ENCODE measurements around the gene LRCOL1. TPM values are rescaled to one million over a fixed set of nuclear protein-coding genes. Genes with fewer than 3 reads are reported as not detected.

LRCOL1 gene
- total RNA-seq, 2 experiments from 2014 or later = not detected

DNA sequence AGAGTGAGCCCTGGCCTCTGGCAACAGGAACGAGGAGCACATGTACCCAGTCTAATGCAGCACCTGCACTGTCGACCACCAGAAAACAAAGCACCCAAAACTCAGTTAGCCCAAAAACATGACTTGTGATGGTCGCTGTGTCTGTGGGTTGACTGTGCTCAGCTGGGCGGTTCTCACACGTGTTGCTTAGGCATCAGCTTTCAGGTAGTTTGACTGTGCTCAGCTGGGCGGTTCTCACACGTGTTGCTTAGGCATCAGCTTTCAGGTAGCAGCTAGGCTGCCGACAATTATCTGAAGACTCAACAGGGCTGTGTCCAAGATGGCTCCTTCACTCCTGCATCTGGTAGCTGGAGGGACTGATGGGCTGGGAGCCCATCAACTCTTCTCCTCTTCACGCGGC, 1.2 kb upstream of the LRCOL1 start:
- CTCF ChIA-PET = interaction anchor here (1.2 kb wide), 1 partner anchor 198 kb away, joined by 3 read pairs; no protein-coding TSS in a partner anchor
- Mint-ChIP-seq H3K27me3 (ENCODE audit: low read depth) (peaks cover 49% of the 10 kb centered on the region), H3K36me3 (ENCODE audit: low read depth) (no peaks in the 10 kb centered on the region), H3K4me3 (no peak overlapping the region), H3K4me1 (ENCODE audit: low read depth) (peaks cover 9% of the 10 kb centered on the region), H3K27ac (no peak overlapping the region), H3K9me3 (peaks cover 9% of the 10 kb centered on the region)
- no peak for DNase-seq
- intact Hi-C loops (cut with micrococcal nuclease) = no loop called here

DNA sequence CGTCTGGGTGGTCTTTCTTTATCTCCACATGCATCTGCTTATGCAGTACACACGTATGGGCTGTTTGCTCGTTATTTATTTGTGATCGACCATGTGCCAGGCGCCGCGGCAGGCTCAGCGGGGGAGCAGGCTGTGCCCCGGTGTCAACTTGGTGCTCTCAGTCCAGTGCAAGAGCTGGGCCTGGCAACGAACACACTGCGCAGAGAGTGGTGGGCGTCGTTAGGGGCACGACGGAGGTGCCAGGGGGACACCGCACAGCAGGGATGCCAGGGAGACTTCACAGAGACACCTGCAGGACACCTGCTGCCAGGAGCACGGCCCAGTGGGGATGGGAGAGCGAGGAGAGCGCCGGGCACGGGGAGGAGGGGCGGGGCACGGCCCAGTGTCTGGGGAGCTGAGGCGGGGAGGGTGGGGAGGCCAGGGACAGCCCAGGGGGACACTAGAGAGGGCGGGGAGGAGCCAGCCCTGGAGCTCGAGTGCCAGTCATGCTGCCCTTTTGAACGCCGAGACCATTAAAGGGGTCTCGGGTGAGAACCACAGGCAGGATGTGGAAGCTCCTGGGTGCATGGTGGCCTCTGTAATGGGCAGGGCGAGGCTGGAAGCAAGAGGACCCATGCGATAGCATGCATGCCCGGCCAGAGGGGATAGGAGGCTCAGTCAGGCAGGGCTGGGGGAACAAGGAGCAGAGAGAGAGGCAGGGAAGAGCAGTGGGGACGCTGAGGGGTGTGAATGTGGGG, 652 bp upstream of the LRCOL1 start:
- Mint-ChIP-seq H3K9me3 (peaks cover 7% of the 10 kb centered on the region), H3K4me3 (no peak overlapping the region), H3K27me3 (ENCODE audit: low read depth) (peaks cover 51% of the 10 kb centered on the region), H3K36me3 (ENCODE audit: low read depth) (no peaks in the 10 kb centered on the region), H3K4me1 (ENCODE audit: low read depth) (peaks cover 9% of the 10 kb centered on the region), H3K27ac (no peak overlapping the region)
- intact Hi-C loops (cut with micrococcal nuclease) = no loop called here
- DNase-seq = no peak
- CTCF ChIA-PET = interaction anchor here (0.8 to 1.8 kb wide), 2 partner anchors 11 to 220 kb away, joined by 3 to 5 read pairs; no protein-coding TSS in a partner anchor

DNA sequence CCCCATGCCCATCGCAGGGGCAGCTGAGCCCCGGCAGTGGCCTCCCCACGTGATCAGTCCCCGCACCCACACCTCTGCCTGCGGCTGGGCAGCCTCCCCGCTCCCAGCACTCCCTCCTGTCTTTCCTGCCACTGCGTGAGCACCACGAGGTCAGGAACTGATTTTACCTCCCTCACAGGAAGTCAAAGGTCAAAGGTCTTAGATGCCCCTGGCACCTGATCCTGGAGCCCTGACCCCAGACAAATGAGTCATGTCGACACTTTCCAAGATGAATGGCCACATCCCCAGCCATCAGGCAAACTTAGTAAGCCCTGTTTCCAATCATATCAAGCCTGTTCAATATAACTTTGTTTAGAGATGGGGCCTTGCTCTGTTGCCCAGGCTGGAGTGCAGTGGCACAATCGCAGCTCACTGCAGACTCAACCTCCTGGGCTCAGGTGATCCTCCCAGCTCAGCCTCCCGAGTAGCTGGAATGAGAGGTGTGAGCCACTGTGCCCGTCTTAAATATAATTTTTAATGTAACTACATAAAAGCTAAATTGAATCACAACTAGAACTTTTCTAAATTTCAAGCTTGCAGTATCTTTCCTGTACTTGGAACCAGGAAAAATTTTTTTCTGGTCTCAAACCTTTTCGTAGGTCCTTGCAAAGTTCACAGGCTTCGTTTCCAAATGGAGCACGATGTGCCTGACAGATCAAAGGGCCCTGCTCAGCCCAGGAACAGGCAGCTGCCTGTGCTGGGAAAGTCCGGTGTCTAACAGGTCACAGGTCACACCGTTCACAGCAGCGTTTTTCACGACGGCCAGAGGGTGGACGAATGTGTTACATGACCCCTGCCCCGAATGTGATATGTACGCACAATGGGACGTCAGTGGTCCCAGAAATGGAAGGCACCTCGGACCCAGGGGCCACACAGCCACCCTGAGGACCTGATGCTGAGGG, 1.9 kb downstream of the LRCOL1 start:
- CTCF ChIA-PET = interaction anchor here (1.5 kb wide), 1 partner anchor 193 kb away, joined by 3 read pairs; no protein-coding TSS in a partner anchor
- Mint-ChIP-seq H3K27ac (no peak overlapping the region), H3K4me3 (no peak overlapping the region), H3K36me3 (ENCODE audit: low read depth) (no peaks in the 10 kb centered on the region), H3K9me3 (peaks cover 7% of the 10 kb centered on the region), H3K4me1 (ENCODE audit: low read depth) (peaks cover 8% of the 10 kb centered on the region), H3K27me3 (ENCODE audit: low read depth) (peaks cover 57% of the 10 kb centered on the region)
- DNase-seq = no peak
- intact Hi-C loops (cut with micrococcal nuclease) = no loop called here

DNA sequence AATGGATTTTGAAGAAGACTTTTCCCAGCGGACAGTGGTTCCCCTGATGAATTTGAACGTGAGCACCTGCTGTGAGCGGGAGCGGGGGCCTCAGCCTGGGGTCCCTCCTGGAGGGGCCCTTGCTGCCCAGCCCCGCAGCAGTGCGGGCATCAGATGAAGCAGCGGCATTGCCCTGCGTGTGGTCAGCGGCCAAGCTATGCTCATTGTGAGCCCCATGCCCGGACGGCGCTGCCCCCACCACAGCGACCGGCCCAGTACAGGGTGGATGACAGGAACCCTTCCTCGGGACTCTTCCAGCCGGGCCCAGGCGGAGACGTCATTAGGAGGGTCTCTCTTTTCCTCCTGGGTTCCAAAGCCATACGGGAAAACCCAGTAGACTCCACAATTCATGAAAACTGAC, 3.5 kb downstream of the LRCOL1 start:
- Mint-ChIP-seq H3K9me3 (peaks cover 7% of the 10 kb centered on the region), H3K27me3 (ENCODE audit: low read depth) (peaks cover 69% of the 10 kb centered on the region), H3K36me3 (ENCODE audit: low read depth) (no peaks in the 10 kb centered on the region), H3K4me3 (no peak overlapping the region), H3K27ac (no peak overlapping the region), H3K4me1 (ENCODE audit: low read depth) (peaks cover 14% of the 10 kb centered on the region)
- intact Hi-C loops (cut with micrococcal nuclease) = no loop called here
- CTCF ChIA-PET = no interaction called here
- no peak for DNase-seq

DNA sequence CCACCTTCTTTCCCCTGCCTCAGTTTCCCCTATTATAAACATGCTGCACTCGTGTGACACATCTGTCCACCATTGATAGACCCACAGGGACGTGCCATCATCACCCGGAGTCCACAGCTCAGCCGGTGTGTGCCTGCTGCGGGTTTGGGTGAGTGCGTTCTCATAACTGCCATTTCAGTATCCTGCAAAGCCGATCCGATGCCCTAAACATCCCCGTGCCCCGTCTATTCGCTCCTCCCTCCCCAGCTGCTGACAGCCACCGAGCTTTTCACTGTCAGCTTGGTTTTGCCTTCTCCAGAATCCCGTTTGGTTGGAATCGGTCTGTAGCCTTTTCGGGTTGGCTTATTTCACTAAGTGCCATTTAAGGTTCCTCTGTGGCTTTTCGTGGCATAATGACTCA, 3.9 kb downstream of the LRCOL1 start:
- Mint-ChIP-seq H3K4me1 (ENCODE audit: low read depth) (peaks cover 14% of the 10 kb centered on the region), H3K27ac (no peak overlapping the region), H3K9me3 (peaks cover 5% of the 10 kb centered on the region), H3K36me3 (ENCODE audit: low read depth) (no peaks in the 10 kb centered on the region), H3K4me3 (no peak overlapping the region), H3K27me3 (ENCODE audit: low read depth) (peaks cover 72% of the 10 kb centered on the region)
- no peak for DNase-seq
- intact Hi-C loops (cut with micrococcal nuclease) = no loop called here
- CTCF ChIA-PET = no interaction called here

DNA sequence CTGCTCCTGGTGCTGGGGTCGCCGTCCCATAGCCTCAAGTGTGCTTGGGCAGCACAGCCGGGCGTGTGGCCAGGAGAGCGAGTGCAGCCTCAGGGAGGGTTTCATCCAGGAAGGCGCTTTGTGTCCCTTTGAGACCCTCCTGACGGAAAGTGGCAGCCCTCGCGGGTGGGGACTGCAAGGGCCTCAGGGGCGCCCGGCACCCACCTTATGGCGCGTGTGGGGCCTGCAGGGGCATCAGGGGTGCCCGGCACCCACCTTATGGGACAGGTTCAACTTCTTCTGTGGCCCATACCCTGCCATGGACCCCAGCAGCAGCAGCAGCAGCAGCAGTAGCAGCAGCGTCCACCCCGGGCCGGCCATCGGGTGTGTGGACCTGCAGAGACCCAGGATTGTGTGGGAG, 4.5 kb downstream of the LRCOL1 start:
- H3K9me3 Mint-ChIP-seq = peaks cover 2% of the 10 kb centered on the region
- peaks cover 16% of the 10 kb centered on the region for H3K4me1 Mint-ChIP-seq (ENCODE audit: low read depth)
- H3K27ac Mint-ChIP-seq = no peak overlapping the region
- no peak for DNase-seq
- H3K27me3 Mint-ChIP-seq (ENCODE audit: low read depth) = peaks cover 71% of the 10 kb centered on the region
- intact Hi-C loops (cut with micrococcal nuclease) = no loop called here
- CTCF ChIA-PET = interaction anchor here (2.9 kb wide), 1 partner anchor 9 kb away, joined by 11 read pairs; no protein-coding TSS in a partner anchor
- no peaks in the 10 kb centered on the region for H3K36me3 Mint-ChIP-seq (ENCODE audit: low read depth)
- no peak overlapping the region for H3K4me3 Mint-ChIP-seq

DNA sequence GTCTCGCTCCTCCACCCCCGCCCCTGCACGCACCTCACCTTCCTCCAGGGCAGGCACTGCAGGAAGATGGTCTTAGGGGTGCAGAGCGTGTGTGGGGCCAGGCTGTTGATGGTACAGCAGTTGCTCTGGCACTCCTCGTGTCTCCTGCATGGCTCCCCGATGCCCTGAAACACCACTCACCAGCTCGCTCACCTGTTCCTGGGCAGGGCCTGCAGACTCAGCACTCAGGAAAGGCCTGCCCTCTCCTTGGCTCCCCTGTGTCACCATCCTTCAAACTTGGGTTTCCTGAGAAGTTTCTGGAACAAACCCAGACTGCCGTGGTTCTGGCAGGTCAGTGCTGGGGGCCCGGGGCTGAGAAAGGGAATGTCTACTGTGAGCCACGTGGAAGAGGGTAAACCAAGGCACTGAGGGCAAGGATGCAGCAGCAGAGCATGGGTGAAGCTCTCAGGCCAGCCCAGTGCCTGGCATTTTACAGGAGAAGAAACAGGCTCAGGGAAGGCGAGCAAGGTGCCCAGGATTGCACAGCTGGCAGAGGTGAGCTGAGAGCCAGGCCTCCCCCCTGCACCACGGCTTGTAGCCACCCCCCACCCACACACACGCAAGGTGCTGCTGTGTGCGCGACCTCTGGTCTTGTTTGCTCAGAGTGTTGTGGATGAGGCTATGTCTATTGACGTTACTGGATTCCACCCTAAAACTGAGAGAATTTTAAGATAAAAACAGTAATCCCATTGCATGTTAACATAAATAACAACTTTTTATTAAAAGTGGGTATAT, 5.5 kb downstream of the LRCOL1 start:
- Mint-ChIP-seq H3K27me3 (ENCODE audit: low read depth) (peaks cover 64% of the 10 kb centered on the region), H3K36me3 (ENCODE audit: low read depth) (no peaks in the 10 kb centered on the region), H3K9me3 (no peaks in the 10 kb centered on the region), H3K4me3 (no peak overlapping the region), H3K4me1 (ENCODE audit: low read depth) (peaks cover 15% of the 10 kb centered on the region), H3K27ac (no peak overlapping the region)
- no peak for DNase-seq
- intact Hi-C loops (cut with micrococcal nuclease) = no loop called here
- CTCF ChIA-PET = interaction anchor here (2.9 kb wide), 1 partner anchor 10 kb away, joined by 11 read pairs; no protein-coding TSS in a partner anchor

DNA sequence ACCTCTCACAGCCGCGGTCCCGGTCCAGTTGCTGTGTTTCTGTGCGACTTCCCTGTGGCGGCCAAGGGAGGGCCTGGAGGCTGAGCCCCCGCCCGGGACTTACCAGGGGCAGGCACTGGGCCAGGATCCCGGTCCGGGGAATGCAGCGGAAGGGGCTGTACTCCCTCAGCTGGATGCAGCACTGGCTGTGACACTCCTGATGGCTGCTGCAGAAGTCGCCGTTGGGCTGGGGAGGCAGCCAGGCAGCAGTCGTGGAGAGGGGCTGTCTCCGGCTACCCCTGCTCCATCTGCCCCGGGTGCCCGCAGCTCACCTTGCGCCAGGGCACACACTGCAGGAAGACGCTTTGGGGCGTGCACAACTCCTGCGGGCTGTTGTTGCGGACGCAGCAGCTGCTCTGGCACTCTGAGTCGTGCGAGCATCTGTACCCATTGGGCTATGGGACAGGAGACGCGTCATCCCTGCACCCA, 6.2 kb downstream of the LRCOL1 start:
- Mint-ChIP-seq H3K27ac (no peak overlapping the region), H3K9me3 (no peaks in the 10 kb centered on the region), H3K36me3 (ENCODE audit: low read depth) (no peaks in the 10 kb centered on the region), H3K4me1 (ENCODE audit: low read depth) (peaks cover 20% of the 10 kb centered on the region), H3K27me3 (ENCODE audit: low read depth) (peaks cover 66% of the 10 kb centered on the region), H3K4me3 (no peak overlapping the region)
- DNase-seq = no peak
- CTCF ChIA-PET = interaction anchor here (2.9 kb wide), 1 partner anchor 11 kb away, joined by 11 read pairs; no protein-coding TSS in a partner anchor
- intact Hi-C loops (cut with micrococcal nuclease) = no loop called here

DNA sequence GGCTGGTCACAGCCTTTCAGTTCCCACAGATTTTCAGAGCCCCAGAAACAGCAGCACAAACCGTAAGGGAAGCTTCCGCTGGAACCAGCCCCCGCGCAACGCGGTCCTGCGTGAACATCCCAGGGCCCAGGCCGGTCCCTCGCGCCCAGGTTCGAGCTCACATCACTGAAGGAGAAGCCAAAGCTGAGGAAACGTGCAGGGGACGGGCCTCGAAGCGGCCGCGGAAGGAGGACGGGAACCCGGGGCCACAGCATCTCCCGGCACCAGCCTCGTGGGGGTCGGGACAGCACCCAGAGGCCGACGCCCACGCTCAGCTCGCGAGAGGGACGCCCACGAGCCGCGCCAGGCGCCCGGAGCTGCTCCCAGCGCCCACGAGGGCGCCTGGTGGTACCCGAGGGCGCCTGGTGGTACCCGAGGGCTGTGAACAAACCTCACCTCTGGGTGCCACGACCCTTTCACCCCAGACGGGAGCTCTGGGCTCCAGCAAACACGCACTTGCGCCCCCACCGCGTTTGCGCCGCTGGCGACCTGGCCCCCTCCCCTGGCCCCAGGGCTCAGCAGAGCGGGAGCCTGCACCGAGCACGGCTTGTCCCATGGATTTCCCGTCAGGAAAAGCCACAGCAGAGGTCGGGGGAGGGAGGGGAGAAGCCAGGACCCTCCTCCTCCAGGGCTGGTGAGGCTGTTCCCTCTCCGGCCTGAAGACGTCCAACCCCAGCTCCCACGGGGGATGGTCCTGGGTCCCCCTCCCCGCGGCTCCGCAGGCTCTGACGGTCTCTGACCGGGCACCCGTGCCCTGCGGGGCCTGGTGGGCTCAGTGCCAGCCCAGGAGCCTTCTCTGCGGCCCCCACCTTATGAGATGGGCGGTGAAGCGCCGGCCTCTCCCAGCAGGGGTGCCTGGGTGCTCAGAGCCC, 6.9 kb downstream of the LRCOL1 start:
- no peak overlapping the region for H3K4me3 Mint-ChIP-seq
- H3K27ac Mint-ChIP-seq = no peak overlapping the region
- no peaks in the 10 kb centered on the region for H3K9me3 Mint-ChIP-seq
- peaks cover 24% of the 10 kb centered on the region for H3K4me1 Mint-ChIP-seq (ENCODE audit: low read depth)
- H3K27me3 Mint-ChIP-seq (ENCODE audit: low read depth) = peaks cover 67% of the 10 kb centered on the region
- no peaks in the 10 kb centered on the region for H3K36me3 Mint-ChIP-seq (ENCODE audit: low read depth)
- intact Hi-C loops (cut with micrococcal nuclease) = no loop called here
- CTCF ChIA-PET = interaction anchor here (2.9 kb wide), 1 partner anchor 12 kb away, joined by 11 read pairs; no protein-coding TSS in a partner anchor
- no peak for DNase-seq

DNA sequence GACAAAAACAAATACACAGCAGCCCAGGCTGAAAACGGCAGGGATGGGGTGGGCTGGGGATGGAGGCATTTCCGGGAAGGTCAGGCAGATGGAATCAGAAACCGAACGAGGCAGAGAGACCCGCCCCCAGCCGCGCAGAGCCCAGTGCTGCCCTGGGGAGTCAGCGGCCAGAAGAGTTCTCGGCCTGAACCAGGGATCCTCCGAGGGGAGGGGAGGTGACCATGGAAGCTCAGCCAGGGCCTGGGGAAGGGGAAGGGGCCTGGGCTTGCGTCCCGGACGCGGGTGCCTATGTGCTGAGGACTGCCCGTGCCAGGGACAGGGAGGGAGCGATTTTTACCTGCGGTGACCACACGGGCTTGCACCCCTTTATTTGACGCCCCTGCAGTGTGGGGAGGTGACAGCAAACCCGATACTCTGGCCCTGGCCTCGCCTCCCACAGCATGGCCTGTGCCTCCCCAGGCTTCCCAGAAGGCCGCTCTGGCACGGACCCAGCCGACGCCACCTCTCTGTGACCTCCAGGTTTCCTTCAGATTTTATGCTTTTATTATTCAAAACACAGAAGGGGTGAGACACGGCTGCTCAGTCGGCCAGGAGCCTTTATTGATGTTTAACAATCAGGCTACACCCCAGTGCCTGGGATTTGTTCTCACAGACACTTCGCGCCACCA, 7.7 kb downstream of the LRCOL1 start:
- Mint-ChIP-seq H3K4me1 (ENCODE audit: low read depth) (peaks cover 26% of the 10 kb centered on the region), H3K4me3 (no peak overlapping the region), H3K27me3 (ENCODE audit: low read depth) (peaks cover 60% of the 10 kb centered on the region), H3K36me3 (ENCODE audit: low read depth) (no peaks in the 10 kb centered on the region), H3K27ac (no peak overlapping the region), H3K9me3 (no peaks in the 10 kb centered on the region)
- DNase-seq = no peak
- intact Hi-C loops (cut with micrococcal nuclease) = no loop called here
- CTCF ChIA-PET = no interaction called here

Data from activated naive CD4-positive, alpha-beta T cell treated with anti-CD3 and anti-CD28 coated beads for 36 hours (primary cell).